ENCODE measurements around the gene NKAP.
A peak's percentile ranks its signal among the peaks of the same experiment; 100 is the strongest.
"Not testable (repeated sequence)": the region's sequence is repeated elsewhere in the genome, so short reads cannot be mapped to it uniquely, and the experiment has no call there.

The NKAP gene

GRCh38 chrX:119954374-119954773 is 10.8 kb upstream of the NKAP start:
- H3K4me3 ChIP-seq (ENCODE audit: low read depth, low read length): no peak overlapping the region
- TF ChIP-seq CTCF (conservative IDR thresholded peaks at IDR 0.05; ENCODE audit: low read depth, low read length): no peak
- no peak for DNase-seq (ENCODE audit: low read depth)

DNA sequence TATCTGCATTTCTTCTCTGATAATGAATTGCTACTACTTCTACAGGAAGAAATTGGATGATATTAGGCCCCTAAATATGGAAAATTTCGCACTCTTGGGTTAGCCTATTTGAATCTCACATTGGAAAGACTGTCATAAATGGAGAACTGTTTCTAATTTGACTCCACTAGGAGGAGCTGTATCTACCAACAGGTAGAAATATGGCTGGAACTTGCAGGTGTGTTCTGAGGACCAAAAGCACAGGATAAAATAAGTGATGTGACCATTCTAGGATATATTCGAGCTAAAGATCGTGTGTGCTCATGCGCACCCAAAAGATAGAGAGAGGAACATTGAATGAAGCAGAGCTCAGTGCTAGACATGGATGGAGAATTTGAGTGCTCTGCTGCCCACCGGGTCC is 4.8 kb upstream of the NKAP start:
- peak; percentile 21 for TF ChIP-seq CTCF (conservative IDR thresholded peaks at IDR 0.05; ENCODE audit: low read depth, low read length)
- H3K4me3 ChIP-seq (ENCODE audit: low read depth, low read length): no peak overlapping the region
- DNase-seq (ENCODE audit: low read depth): peak; percentile 2

- DNase-seq (ENCODE audit: low read depth): no peak
- TF ChIP-seq CTCF (conservative IDR thresholded peaks at IDR 0.05; ENCODE audit: low read depth, low read length): no peak
- H3K4me3 ChIP-seq (ENCODE audit: low read depth, low read length): no peak overlapping the region
Measured at GRCh38 chrX:119945481-119945880, 1.9 kb upstream of the NKAP start.

GRCh38 chrX:119942831-119943184 is 743 bp downstream of the NKAP start:
- peak; percentile 10 for DNase-seq (ENCODE audit: low read depth)
- peak overlapping the region; percentile 74 for H3K4me3 ChIP-seq (ENCODE audit: low read depth, low read length)
- no peak for TF ChIP-seq CTCF (conservative IDR thresholded peaks at IDR 0.05; ENCODE audit: low read depth, low read length)

DNA sequence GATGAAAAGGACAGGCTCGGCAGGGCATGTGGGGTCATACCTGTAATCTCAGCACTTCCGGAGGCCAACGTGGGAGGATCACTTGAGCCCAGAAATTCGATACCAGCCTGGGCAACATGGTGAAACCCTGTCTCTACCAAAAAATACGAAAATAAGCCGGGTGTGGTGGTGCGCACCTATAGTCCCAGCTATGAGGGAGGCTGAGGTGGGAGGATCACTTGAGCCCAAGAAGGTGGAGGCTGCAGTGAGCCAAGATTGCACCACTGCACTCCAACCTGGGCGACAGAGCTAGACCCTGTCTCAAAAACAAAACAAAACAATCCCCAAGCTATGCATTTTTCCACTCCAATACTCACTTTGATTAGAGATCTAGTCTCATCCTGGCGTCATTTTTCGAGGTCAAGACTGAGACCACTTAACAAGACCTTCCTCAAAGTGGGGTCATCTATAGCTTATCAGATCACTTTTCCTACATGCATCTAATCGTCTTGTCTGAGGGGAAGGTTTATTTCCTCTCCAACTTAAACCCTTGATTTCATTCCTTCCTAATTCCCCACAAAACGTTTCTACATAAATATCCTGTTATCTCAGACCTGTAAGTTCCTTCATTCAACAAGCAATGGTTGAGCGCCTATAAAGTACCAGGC is 1.3 kb downstream of the NKAP start:
- H3K4me3 ChIP-seq (ENCODE audit: low read depth, low read length): peak overlapping the region; percentile 74
- TF ChIP-seq CTCF (conservative IDR thresholded peaks at IDR 0.05; ENCODE audit: low read depth, low read length): no peak
- DNase-seq (ENCODE audit: low read depth): no peak

DNA sequence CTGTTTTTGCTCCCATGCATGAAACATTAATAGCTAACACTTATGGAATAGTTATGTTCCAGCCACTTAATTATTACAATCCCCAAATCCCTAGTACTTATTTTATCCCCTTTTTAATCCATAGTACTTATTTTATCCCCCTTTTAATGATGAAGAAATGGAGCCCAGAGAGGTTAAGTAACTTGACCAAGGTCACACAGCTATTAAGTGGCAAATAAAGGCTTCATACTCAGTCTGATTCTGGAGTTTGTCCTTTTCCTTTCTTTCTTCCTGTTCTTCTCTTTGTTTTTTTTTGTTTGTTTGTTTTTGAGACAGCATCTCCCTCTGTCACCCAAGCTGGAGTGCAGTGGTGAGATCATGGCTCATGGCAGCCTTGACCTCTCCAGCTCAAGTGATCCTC is 2.2 kb downstream of the NKAP start:
- DNase-seq (ENCODE audit: low read depth): no peak
- H3K4me3 ChIP-seq (ENCODE audit: low read depth, low read length): no peak overlapping the region
- no peak for TF ChIP-seq CTCF (conservative IDR thresholded peaks at IDR 0.05; ENCODE audit: low read depth, low read length)

- TF ChIP-seq CTCF (conservative IDR thresholded peaks at IDR 0.05; ENCODE audit: low read depth, low read length): no peak
- H3K4me3 ChIP-seq (ENCODE audit: low read depth, low read length): no peak overlapping the region
- DNase-seq (ENCODE audit: low read depth): no peak
Measured at GRCh38 chrX:119935215-119935874, 8.2 kb downstream of the NKAP start.

- not testable (repeated sequence) for DNase-seq (ENCODE audit: low read depth); H3K4me3 ChIP-seq (ENCODE audit: low read depth, low read length)
Measured at GRCh38 chrX:119922391-119922790, 21.2 kb downstream of the NKAP start.

All from choroid plexus epithelial cell (primary cell).